Endothelial cell (in vitro differentiated cells): ENCODE measurements around the gene ARMC9. TPM values are rescaled to one million over a fixed set of nuclear protein-coding genes. Genes with fewer than 3 reads are reported as not detected.

Source experiments
- DNase-seq: peaks from one replicate; pipeline ENCODE4 v3.0.0; 2021; ENCODE audit warnings: low spot score
- H3K27ac Mint-ChIP-seq: one replicate; pipeline ENCODE4 v1.8.0; 2021; ENCODE audit warnings: mixed read lengths, inconsistent platforms; ENCODE audit not compliant: unreplicated experiment
- H3K27me3 Mint-ChIP-seq: one replicate; pipeline ENCODE4 v1.8.0; 2021; ENCODE audit warnings: mild to moderate bottlenecking, moderate library complexity, mixed read lengths, inconsistent platforms; ENCODE audit not compliant: unreplicated experiment
- H3K36me3 Mint-ChIP-seq: one replicate; pipeline ENCODE4 v1.8.0; 2021; ENCODE audit warnings: mild to moderate bottlenecking, low read depth, mixed read lengths, inconsistent platforms; ENCODE audit not compliant: unreplicated experiment
- H3K4me1 Mint-ChIP-seq: one replicate; pipeline ENCODE4 v1.8.0; 2021; ENCODE audit warnings: mild to moderate bottlenecking, mixed read lengths, inconsistent platforms; ENCODE audit not compliant: unreplicated experiment
- H3K4me3 Mint-ChIP-seq: one replicate; pipeline ENCODE4 v1.8.0; 2021; ENCODE audit warnings: mild to moderate bottlenecking, mixed read lengths, inconsistent platforms; ENCODE audit not compliant: unreplicated experiment
- H3K9me3 Mint-ChIP-seq: one replicate; pipeline ENCODE4 v1.8.0; 2021; ENCODE audit warnings: mixed read lengths, inconsistent platforms; ENCODE audit not compliant: unreplicated experiment
- total RNA-seq: library from RNA; stranded (reverse); fragmentation: NEBNext Ultra II Directional; extraction: Animal tissue kit (Norgen Biotek cat#: 25700); gene quantifications from one replicate; pipeline ENCODE4 v1.2.1, GENCODE V29; 2021; ENCODE audit not compliant: unreplicated experiment
- TF ChIP-seq, protein P1 (sequence below): fragments of 200-600 bp; sonication (generic); IDR thresholded peaks from one replicate; pipeline ENCODE4 v1.5.0; 2021; ENCODE audit warnings: antibody characterized with exemption; ENCODE audit not compliant: unreplicated experiment

ARMC9 gene
- total RNA-seq, 1 donor from 2014 or later, result 18.3 TPM

DNA sequence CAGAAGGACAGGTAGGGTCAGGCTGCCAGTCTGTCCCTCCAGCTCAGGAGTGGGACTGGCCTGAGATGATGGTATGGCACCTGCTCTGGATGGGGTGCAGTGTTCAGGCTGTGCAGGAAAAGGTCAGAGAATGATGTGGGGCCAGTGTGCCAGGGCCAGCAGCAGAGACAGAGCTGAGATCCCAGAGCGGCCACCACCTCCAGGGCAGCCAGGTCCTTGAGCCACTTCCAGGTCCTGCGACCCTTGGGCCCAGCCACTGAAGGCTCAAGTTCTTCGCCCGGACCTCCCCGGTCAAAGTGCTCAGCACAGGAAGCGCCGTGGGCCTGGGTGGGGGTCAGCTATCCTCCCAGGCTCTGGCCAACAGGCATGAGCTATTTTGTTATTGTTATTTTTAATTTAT is 12.1 kb upstream of the ARMC9 start:
- DNase-seq, result no peak
- Mint-ChIP-seq H3K36me3 (no peaks in the 10 kb centered on the region), H3K4me1 (peaks cover 14% of the 10 kb centered on the region), H3K4me3 (no peak overlapping the region), H3K27ac (no peak overlapping the region), H3K27me3 (peaks cover 5% of the 10 kb centered on the region), H3K9me3 (no peaks in the 10 kb centered on the region)
- TF ChIP-seq, protein P1, sequence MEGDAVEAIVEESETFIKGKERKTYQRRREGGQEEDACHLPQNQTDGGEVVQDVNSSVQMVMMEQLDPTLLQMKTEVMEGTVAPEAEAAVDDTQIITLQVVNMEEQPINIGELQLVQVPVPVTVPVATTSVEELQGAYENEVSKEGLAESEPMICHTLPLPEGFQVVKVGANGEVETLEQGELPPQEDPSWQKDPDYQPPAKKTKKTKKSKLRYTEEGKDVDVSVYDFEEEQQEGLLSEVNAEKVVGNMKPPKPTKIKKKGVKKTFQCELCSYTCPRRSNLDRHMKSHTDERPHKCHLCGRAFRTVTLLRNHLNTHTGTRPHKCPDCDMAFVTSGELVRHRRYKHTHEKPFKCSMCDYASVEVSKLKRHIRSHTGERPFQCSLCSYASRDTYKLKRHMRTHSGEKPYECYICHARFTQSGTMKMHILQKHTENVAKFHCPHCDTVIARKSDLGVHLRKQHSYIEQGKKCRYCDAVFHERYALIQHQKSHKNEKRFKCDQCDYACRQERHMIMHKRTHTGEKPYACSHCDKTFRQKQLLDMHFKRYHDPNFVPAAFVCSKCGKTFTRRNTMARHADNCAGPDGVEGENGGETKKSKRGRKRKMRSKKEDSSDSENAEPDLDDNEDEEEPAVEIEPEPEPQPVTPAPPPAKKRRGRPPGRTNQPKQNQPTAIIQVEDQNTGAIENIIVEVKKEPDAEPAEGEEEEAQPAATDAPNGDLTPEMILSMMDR, result no peak

DNA sequence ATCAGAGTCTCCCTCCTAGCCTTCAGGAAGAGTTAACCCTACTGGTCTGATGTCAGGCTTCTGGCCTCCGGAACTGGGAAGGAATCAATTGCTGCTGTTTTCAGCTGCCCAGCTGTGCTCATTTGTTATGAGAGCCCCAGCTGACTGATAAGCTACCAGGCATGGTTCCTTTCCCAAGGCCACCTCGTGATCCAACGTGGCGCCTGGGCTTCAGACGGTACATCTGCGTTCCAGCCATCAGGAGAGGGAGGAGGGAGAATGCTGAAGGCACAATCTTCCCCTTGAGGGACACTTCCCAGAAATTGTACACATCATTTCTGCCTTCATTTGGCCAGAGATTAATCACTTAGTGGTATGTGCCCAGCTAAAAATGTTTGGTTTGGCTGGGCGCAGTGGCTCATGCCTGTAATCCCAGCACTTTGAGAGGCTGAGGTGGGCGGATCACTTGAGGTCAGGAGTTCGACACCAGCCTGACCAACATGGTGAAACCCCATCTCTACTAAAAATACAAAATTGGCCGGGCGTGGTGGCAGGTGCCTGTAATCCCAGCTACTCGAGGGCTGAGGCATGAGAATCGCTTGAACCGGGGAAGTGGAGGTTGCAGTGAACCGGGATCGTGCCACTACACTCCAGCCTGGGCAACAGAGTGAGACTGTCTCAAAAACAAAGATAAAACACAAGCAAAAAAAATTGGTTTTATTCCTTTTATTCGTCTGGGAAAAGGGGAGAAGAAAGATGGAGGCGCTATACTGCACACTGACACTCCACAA is 10.5 kb upstream of the ARMC9 start:
- no peak for DNase-seq
- TF ChIP-seq, protein P1, result no peak
- H3K4me3 Mint-ChIP-seq, result no peak overlapping the region
- no peaks in the 10 kb centered on the region for H3K9me3 Mint-ChIP-seq
- H3K36me3 Mint-ChIP-seq, result no peaks in the 10 kb centered on the region
- peaks cover 5% of the 10 kb centered on the region for H3K27me3 Mint-ChIP-seq
- H3K27ac Mint-ChIP-seq, result no peak overlapping the region
- H3K4me1 Mint-ChIP-seq, result peaks cover 7% of the 10 kb centered on the region

DNA sequence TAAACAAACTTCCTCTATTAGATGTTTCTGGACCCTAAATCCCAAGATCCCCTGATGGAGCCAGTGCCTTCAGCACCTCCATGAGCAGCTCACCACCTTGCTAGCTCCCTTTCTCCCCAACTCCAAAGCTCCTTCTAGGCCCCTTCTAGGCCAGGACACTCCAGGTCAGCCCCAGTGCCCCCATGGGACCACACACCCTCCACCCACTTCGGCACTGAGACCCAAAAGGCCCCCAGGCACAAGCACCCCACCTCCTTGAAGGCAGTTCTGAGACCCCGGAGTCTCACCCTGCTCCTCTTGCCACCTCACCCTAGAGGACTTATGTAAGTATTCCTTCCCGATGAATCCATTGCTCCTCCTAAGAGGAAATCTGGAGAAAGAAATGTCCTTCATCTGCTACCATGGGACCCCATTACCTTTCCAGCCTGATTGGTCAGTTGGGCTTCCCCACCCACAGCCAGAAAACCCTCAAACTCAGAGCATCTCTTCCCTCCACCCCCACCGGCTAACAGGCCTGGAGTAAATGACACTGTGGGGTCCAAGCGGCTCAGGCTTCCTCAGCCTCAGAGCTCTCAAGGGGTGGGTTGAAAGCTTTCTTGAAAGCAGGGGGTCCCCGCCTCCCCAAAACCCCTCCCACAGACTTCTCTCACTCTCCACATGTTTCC is 9.8 kb upstream of the ARMC9 start:
- TF ChIP-seq, protein P1, result no peak
- DNase-seq, result no peak
- H3K27me3 Mint-ChIP-seq, result peaks cover 5% of the 10 kb centered on the region
- no peaks in the 10 kb centered on the region for H3K9me3 Mint-ChIP-seq
- no peak overlapping the region for H3K27ac Mint-ChIP-seq
- H3K4me3 Mint-ChIP-seq, result no peak overlapping the region
- H3K4me1 Mint-ChIP-seq, result peaks cover 7% of the 10 kb centered on the region
- no peaks in the 10 kb centered on the region for H3K36me3 Mint-ChIP-seq

DNA sequence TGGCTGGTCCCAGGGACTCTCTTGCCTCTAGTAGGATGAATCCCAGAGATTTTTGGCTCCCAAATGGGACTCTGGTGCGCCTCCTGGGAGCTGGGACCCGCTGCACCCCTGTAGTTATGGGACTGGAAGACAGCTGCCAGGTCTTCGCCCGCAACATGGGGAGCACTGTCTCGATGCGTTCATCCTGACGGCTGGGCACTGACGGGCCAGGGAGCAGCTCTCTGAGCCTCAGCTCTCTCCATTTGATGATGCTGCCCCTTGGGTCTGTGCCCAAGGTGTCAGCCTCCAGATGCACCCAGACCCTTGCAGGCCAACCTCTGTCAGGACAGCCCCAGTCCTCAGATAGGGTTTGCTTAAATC is 9.3 kb upstream of the ARMC9 start:
- no peak overlapping the region for H3K27ac Mint-ChIP-seq
- H3K27me3 Mint-ChIP-seq, result peaks cover 5% of the 10 kb centered on the region
- TF ChIP-seq, protein P1, result no peak
- no peaks in the 10 kb centered on the region for H3K36me3 Mint-ChIP-seq
- no peak for DNase-seq
- no peaks in the 10 kb centered on the region for H3K9me3 Mint-ChIP-seq
- H3K4me3 Mint-ChIP-seq, result no peak overlapping the region
- peaks cover 7% of the 10 kb centered on the region for H3K4me1 Mint-ChIP-seq
